DMS153 treated with DMSO at 0.1 percent for 48 hours (cell line): ENCODE results near the gene BEGAIN.

Experiments used
- DNase-seq: peaks from one replicate; lab custom pipeline; 2025; ENCODE audit not compliant: unreplicated experiment; lab: John Stamatoyannopoulos, UW

The BEGAIN gene

DNA sequence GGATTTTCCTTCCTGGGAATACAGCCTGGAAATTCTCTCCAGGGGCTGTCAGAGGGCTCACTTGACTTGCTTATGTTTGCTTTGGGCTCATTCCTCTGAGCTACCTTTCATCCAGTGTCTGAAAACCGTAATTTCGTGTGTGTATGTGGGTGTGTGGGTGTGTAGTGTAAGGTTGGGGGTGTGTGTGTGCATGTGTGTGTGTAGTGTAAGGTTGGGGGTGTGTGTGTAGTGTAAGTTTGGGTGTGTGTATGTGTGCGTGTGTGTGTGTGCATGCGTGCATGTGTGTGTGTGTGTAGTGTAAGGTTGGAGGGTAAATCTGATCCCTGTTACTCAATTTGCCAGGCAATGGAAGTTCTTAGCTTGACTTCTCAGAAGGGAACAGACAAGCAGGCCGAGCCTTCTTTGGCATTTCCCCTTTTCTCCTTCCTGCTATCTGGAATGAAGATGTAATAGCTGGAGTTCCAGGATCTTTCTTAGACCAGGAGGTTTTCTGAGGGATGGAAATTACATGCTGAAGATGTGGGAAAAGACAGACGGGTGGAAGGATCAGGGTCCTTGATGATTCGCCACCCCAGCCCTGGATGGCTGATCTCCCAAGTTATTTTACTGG, 15.5 kb upstream of the BEGAIN start:
- no peak for DNase-seq

DNA sequence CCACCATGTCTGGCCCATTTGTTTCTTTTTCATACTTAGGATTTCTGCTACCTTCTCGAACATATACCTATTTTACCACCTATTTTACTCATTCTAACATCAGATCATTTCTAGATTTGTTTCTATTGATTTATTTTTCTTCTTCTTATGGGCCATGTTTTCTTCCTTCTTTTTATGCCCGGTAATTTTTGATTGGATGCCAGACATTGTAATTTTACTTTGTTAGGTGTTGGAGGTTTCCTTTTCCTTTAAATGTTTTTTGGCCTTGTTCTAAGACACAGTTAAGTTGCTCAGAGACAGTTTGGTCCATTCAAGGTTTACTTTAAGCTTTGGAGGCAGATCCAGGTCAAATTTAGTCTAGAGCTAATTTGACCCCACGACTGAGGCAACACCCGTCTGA, 14.7 kb upstream of the BEGAIN start:
- DNase-seq = no peak

DNA sequence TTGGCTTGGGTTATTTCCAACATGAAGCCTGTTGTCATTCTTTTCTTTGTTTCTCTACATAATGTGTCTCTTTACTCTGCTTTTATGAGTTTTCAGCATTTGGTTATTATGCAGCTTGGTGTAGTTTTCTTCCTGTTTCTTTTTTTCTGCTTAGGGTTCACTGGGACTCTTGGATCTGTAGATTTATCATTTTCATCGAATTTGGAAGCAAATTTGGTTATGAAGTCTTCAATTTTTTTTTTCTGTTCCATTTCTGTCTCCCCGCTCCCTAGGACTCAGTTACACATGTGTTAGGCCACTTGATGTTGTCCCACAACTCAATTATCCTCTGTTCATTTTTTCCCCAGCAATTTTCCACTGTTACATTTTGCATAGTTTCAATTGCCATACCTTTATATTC, 13.8 kb upstream of the BEGAIN start:
- no peak for DNase-seq

DNA sequence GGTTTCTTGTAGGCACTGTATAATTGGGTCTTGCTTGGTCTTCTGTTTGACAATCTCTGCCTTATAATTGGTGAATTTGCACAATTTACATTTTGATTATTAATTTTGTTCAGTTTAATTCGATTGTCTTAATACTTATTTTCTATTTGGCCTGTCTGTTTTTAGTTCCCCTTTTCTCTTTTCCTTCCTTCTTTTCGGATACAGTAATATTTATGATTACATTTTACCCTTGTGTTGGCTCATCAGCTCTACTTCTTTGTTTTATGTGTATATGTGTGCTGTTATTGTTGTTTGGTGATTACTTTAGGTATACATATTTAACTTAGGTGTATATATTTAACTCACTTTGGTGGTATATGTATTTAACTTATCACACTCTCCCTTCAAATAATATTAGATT, 12.8 kb upstream of the BEGAIN start:
- no peak for DNase-seq

DNA sequence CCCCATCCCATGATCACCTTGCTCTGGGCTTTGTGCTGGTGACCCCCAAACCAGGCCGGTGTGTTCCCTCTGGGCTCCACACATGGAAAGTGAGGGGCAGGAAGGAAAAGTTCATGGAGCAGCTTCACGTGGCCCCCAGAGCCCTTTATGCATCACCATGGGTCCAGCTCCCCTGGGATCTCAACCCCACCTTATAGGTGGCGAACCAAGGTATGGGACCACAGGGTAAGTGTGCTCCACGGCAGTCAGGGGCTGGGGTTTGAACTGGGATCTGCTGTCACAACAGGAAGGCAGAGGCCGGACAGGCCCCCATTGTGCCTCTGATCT, 7.4 kb upstream of the BEGAIN start:
- DNase-seq = no peak

DNA sequence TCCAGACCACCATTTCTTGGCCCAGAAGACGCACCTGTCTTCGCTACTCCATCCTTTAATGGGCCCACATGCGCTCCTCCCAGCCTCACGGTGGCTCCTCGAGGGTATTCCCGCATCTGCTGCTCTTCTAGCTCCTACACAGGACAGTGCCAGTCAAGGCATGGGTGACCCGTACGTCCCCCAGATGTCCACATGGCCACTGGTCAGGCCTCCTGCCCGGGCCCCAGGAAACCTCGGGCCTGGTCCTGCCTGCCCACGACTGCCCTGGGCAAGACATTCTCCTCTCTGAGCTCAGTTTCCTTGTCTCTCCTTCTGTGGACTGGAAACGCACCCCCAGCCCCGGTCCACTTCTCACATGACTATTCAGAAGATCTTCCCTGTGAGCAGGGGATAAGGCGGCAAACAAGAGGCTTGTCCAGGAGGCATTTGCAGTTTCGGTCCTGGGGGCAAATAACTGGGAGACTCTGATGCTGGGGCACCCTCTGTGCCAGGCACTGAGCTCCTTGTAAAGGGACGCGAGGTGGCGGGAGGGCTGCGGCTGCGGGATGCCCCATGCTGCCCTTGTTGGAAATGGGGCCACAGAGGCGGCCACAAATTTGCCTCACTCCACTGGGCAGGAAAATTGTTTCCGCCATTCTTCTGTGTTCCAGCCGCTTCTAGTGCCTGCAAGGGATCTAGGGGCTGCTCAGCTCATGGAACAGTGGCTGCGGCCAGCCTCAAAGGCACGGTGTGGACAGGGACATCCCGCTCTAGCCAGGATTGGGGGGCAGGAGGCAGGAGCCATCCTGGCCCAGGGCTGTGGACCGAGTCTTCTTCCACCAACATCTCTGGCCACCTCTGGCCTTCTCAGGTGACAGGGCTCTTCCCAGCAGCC, 6.8 kb upstream of the BEGAIN start:
- no peak for DNase-seq

DNA sequence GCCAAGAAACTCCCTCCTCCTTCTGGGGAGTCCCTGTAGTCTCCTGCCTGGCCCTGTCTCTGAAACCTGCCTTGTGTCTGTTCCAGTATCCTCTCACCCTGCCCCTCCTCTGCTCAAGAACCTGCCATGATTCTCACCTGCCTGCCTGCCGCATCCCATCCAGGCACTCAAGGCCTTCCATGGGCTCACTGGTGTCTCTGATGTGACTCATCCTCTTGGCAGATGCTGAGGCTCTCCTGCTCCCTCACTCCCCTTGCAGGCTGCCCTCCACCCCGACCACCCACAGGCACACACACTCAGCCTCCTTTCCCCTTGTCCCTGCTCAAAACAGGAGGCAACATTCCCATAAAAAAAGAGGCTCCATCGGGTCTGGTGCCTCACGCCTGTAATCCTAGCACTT, 5.8 kb upstream of the BEGAIN start:
- DNase-seq = no peak

DNA sequence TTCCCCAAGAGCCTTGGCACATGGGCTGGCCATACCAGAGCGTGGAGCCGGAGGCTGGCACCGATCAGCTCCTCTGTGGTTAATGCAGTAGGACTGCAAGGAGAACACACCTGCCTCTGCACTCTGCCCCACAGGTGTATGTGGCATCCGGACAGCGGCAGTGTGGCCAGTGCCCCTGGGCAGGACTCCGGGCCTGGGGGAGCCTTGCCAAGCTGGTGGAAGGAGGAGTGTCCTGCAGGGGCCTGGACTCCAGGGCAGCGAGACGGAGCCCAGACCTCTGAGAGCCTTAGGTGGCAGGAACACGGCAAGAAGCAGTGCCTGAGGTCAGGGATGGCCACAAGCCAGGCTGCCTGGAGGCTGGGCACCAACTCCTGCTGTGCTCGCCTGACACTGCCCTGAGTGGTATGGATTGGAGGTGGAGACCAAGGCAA, 5.3 kb upstream of the BEGAIN start:
- no peak for DNase-seq

DNA sequence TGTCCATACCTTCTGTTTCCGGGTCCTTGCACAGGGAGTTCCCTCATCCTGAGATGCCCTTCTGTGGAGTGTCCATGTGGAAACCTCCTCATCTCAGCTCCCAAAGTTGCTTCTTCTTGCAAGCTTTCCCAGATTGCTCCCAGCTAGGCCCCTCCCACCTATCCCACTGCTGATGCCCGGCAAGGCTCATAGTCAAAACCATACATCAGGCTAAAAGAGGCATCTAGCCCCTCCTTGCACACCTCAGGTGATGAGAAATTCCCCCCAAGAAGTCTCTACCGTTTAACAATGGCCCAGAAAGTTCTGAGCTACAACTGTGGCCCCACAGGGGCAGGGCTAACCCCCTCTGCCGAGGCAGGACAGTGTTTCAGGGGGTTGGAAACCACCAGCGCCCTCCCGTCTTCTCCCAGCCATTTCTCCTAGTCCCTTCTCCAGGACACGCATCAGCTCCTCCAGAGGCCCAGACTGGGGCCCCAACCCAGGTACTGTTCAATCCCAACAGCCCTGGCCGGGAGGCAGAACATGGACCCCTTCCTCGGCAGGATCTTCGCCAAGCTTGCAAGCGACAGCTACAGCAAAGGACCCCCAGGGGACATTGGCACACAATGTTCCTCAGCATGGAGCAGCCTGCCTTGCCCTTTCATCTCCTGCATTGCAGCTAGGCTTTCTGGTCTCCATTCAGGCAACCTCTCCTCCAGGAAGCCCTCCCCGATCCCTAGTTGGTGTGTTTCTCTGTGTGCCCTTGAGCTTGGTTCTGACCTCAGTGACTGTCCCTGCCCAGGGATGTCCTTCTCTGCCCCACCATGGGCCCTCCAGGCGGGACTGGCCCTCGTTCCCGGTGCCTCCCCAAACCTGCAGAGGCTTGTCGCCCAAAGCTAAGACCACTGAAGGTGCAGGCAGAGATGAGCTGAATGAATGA, 4.5 kb upstream of the BEGAIN start:
- no peak for DNase-seq

DNA sequence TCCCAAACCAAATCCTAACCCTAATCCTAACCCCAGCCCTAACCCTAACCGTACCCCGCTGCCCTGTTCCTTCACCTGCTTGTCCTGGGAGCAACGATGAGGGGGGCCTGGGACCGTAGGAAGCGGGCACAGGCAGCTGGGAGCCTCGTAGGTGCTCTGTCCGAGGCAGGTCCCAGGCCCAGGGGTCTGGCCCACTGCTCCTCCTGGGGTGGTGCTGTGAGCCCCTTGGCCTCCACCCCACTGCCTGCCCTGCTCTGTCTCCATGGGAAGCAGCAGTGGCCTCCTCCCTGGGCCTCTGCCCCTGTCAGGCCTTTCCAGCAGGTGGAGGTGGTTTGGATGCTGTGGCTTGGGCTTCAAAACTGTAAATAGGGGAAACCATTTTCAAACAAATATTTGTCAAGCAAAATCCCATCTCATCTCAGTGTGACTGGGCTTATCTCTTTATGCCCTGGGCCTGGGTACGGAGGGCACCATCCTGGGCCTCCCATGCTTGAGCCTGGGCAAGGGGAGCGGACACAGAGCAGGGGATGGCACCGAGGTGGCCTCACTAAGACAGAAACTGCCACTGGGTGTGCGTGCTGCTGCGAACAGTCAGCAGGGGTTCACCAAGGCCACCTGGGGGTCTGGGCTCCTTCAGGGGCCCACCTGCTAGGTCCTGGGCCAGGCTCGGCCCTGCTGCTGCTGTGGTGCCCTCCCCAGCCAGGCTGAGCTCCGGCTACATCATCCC, 3.7 kb upstream of the BEGAIN start:
- no peak for DNase-seq

DNA sequence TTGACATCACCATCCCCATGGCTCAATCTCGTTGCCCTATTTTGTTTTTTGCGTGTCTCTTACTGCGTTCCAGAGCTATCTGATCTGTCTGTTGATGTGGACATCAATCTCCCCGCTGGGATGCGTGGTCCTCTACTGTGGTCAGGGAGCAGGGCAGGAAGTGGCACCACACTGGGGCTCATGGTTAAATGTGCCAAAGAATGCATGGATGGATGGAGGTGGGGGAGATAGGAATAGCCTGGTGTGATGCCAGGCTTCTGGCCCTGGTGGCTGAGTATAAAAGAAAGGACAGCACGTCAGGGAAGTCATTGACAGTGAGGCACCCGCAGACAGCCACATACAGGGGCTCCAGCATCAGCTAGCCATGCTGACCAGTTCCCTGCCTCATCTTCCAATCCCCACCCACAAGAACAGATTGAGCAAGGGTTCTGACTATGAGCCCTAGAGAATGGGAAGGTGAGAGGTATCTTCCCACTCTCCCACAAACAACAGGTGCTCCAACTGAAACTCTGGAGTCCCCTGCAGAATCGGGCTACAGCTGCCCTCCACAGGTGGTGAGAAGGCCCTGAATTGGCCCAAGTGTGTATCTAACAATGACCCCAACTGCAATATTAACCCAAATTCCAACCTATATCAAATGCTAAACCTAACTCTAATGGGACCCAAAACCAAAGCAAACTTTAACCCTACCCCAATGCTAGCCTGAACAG, 2.7 kb upstream of the BEGAIN start:
- no peak for DNase-seq

DNA sequence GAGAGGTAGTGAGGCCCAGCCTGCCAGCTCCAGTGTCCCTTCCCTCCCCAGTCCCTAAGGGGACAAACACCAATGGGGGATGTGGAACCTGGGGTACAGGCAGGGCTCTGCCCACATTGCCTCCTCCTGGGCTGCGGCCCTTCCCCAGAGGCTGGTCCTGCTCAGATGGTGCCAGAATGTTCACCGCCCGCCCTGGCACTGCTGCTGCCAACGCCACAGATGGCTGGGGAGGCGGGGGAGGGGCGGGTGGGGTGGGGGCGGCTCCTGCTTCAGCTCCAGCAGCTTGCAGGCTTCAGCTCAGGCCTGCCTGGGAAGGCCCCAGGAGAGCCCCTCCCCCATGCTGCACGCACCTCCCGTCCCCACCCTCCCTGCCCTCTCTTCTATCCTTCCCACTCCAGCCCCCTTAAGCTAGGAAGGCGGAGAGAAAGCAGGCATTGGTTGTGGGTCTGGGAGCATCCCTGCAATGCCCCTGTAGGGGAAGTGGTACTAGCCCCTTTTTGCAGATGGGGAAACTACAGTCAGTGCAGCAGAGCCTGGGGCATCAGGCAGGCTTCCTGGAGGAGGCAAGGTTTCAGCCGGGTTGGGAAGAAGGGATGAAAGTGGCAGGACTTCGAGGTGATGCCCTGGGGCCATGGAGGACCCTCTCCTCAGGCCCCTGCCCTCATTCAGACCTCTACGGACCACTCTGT, 2.0 kb upstream of the BEGAIN start:
- DNase-seq = no peak

DNA sequence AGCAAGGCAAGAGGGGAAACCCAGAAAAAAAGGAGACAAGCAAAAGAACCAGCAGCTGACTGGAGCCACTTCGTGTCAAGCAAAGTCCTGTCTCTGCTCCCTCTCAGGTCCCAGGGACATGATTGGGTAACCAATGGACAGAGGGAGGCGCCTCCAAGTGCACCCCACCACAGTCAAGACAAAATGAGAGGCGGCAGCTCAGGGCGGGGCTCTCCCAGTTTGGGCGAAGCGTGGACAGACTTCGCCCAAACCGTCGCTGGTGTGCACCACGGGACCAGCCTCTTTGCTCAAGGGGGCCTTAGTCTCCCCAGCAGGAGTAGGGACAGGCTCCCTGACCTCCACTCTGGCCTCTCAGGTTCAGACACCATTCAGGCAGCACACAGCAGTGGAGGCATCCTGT, 1.5 kb upstream of the BEGAIN start:
- DNase-seq = no peak

DNA sequence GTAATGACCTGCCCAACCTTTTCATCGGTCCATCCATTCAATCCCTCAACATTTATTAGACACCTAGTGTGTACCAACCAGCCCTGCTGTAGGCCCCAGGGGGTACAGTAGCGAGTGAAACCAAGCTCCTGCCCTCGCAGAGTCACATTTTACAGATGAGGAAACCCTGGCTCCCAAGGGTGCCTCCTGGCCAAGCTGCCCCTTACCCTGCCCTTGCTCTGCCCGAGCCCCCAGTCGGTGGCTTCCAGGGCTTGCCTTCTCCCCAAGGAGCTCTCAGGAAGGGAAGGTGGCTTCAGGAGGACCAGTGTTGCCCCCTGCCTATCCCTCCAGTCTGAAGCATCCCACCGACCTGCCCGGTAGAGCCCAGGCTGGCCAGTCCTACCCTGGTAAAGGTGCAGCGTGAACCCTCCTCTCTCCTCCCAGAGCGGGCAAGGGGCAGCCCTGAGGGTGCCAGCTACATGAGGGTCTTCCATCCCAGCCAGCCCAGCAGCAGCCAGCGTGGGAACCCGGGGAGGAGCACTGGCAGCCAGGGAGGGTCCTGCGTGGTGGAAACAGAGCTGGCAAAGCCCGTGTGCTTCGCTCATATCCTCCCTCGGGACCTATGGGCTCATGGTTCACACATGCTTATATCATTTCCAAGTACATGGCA, 670 bp upstream of the BEGAIN start:
- no peak for DNase-seq

DNA sequence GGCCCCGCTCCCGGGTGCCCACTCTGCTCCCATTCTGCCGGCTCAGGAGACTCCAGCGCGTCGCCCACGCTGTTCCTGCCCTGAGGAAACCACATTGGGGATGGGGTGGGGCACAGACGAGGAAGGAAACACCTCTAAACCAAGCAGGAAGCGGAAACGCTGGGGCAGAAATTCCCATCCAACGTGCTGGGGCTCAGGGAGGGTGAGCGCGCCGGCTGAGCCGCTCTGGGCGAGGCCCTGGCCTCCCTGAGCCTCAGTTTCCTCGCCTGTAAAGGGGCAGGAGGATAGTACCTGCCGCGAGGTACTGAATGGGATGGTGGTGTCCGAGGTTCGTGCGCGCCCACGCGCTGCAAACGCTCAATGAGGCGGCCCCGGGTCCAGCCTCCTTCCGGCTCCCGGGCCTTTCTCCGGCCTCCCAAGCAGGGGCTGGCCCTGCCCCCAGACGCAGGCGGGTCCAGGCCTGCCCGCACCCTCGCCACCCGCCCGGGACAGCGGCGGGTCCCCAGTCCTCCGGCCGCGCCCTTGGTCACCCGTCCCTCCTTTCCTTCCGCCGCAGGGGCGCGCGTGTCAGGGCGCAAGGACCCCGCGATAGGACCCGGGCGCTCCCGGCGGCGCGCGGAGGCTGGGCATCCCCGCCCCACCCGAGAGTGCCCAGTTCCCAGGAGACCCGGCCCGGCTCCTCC, 673 bp downstream of the BEGAIN start:
- DNase-seq = no peak

DNA sequence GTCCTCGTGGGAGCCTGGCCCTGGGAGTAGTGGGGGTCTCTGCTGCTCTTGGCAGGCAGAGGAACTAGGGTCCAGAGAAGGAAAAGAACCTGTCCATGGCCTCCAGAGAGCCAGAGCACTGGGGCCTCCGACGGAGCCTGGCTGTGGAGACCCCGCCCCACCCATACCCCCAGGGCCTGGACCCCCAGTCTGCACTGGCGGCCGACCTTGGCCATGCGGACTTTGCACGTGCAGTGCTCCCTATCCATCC, 1.1 kb downstream of the BEGAIN start:
- no peak for DNase-seq

DNA sequence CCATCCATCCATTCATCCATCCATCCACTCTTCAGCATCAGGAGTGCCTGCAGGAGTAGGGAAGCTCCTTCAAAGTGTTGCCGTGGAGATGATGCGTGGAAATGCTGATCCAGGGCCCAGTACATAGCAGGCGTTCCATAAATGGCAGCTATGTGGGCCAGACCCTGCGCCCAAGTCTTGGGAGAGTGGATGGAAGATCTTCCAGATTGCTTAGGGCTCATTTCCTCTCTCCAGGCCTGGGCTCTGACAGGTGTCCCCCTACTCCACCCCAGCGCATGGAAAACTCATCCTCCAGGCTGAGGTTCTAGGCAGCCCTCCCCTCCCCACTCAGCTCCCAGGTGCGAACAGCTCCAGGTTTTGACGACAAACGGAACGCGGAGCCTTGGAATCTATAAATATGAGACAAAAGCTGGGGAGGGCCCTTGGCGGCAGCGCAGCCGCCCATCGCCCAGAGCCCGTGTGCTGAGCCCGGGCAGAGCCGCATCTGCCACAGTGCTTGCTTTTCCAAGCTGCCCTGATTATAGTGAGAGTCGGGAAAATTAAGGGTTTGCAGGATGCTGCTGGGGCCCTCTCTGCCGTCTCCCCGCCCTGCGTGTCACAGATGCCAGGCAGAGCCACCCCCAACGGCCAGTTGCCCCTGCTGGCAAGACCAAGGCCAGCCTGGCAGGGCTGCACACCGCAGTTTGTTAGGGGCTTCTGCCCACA, 1.6 kb downstream of the BEGAIN start:
- DNase-seq = no peak
